MM.1S (cell line): ENCODE results near the gene PTGER3.

Source experiments
- CTCF ChIP-seq: fragments of 300-600 bp; sonication (generic); IDR thresholded peaks from 2 replicates; pipeline ENCODE4 v1.5.1; 2016; ENCODE audit warnings: antibody characterized with exemption, low read length, mixed read lengths
- EZH2 ChIP-seq: fragments of 300-600 bp; sonication (generic); optimal IDR thresholded peaks from 2 replicates; pipeline ENCODE3; 2017; ENCODE audit warnings: low read depth, mild to moderate bottlenecking, antibody characterized with exemption, low read length, mixed read lengths

GRCh38 chr1:71019233-71019969 lies 28.2 kb downstream of the PTGER3 start:
- TF ChIP-seq CTCF (no peak), EZH2 (no peak)
